Adrenal gland (tissue), 5 donors: ENCODE measurements around the gene CMTM6.

ENCODE experiments used
- POLR2A ChIP-seq, 2 donors: fragments of 450-650 bp; IDR thresholded peaks; one replicate each; pipeline ENCODE4 v1.6.1; 2017; ENCODE audit warnings: antibody characterized with exemption in 2 of 2, mild to moderate bottlenecking in 2 of 2, moderate library complexity in 1 of 2
- TF ChIP-seq, protein P1 (sequence below), 6 experiments: fragments of 450-650 bp in 4 of 6; fragments of 200-600 bp in 2 of 6; sonication (generic) in 1 of 6; IDR thresholded peaks; 1 replicate in 5 of 6; 2 replicates in 1 of 6; pipeline versions ENCODE4 v1.5.1 to v1.8.0; 2016 to 2021; ENCODE audit warnings: antibody characterized with exemption in 6 of 6, mild to moderate bottlenecking in 2 of 6, moderate library complexity in 1 of 6
- donor health status: DM: no; HTN: no; CAD: no.

DNA sequence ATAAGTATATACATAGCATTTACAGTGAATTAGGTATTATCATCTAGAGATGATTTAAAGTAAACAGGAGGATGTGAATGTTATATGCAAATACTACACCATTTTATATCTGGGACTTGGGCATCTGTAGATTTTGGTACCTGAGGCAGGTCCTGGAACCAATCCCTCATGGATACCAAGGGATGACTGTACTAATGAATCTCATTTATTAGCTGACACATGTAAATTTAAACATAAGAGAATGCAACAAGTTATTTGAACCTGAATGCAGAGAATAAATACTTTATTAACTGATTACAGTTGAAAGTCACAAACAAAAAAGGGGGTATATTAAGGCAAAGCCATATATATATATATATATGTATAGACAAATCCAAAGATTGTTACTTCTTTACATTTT is 23.1 kb upstream of the CMTM6 start:
- TF ChIP-seq, protein P1, sequence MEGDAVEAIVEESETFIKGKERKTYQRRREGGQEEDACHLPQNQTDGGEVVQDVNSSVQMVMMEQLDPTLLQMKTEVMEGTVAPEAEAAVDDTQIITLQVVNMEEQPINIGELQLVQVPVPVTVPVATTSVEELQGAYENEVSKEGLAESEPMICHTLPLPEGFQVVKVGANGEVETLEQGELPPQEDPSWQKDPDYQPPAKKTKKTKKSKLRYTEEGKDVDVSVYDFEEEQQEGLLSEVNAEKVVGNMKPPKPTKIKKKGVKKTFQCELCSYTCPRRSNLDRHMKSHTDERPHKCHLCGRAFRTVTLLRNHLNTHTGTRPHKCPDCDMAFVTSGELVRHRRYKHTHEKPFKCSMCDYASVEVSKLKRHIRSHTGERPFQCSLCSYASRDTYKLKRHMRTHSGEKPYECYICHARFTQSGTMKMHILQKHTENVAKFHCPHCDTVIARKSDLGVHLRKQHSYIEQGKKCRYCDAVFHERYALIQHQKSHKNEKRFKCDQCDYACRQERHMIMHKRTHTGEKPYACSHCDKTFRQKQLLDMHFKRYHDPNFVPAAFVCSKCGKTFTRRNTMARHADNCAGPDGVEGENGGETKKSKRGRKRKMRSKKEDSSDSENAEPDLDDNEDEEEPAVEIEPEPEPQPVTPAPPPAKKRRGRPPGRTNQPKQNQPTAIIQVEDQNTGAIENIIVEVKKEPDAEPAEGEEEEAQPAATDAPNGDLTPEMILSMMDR (IDR thresholded peaks at IDR 0.05), result no peak
- no peak for TF ChIP-seq POLR2A (IDR thresholded peaks at IDR 0.05)
